ENCODE measurements around the gene STMN3. TPM values are rescaled to one million over a fixed set of nuclear protein-coding genes. Genes with fewer than 3 reads are reported as not detected.
A peak's percentile ranks its signal among the peaks of the same experiment; 100 is the strongest.

Gene STMN3
- total and polyA plus RNA-seq, 2 of the 8 experiments (the other 6 are each of a cell fraction or from before 2014, with no cell fraction given) = 51.5 to 63.1 TPM

- Histone ChIP-seq H3K79me1 (ENCODE audit: low read depth, low read length) (peaks cover 4% of the 10 kb centered on the region; the same call in 1 of the 2 replicates), H3K27ac (ENCODE audit: low read depth, low read length) (no peak overlapping the region), H3K4ac (replicated peaks; ENCODE audit: insufficient read length, low read depth, low read length) (no peak overlapping the region), H2BK20ac (ENCODE audit: low read length) (no peak overlapping the region), H3K18ac (ENCODE audit: extremely low read depth, low read length) (no peak overlapping the region), H3K27me3 (replicated peaks in 1 of 4; ENCODE audit: control insufficient read depth in 3 of 4, extremely low read depth in 1 of 4, insufficient read depth in 3 of 4, low read length in 3 of 4) (no peaks in the 10 kb centered on the region), H3K9ac (replicated peaks in 1 of 4; ENCODE audit: extremely low read depth in 1 of 4, low read depth in 3 of 4, low read length in 3 of 4) (no peak overlapping the region; a peak in 1 of 7 replicates), H3K23me2 (ENCODE audit: low read depth, low read length) (peaks cover 10% of the 10 kb centered on the region; the same call in 1 of the 2 replicates), H2BK15ac (ENCODE audit: low read length) (no peak overlapping the region), H3K36me3 (ENCODE audit: control insufficient read depth in 2 of 4, insufficient read depth in 4 of 4, low read length in 3 of 4) (no peaks in the 10 kb centered on the region), H4K20me1 (replicated peaks in 1 of 2; ENCODE audit: control insufficient read depth in 1 of 2, insufficient read depth in 2 of 2, low read length in 2 of 2) (no peaks in the 10 kb centered on the region), H3K4me2 (ENCODE audit: insufficient read depth in 1 of 2, low read depth in 2 of 2, low read length in 2 of 2) (peak overlapping the region; percentile 86 to 100; a peak in 3 of 4 replicates), H2BK5ac (ENCODE audit: low read depth, low read length) (no peak overlapping the region), H3K9me3 (ENCODE audit: insufficient read depth in 2 of 2, low read depth in 1 of 2, low read length in 1 of 2) (no peaks in the 10 kb centered on the region), H2AK5ac (ENCODE audit: low read depth, low read length) (no peak overlapping the region), H3K4me1 (replicated peaks in 1 of 4; ENCODE audit: control insufficient read depth in 3 of 4, insufficient read depth in 4 of 4, low read length in 3 of 4) (peaks cover 0 to 3% (median under 1%) of the 10 kb centered on the region in 4 experiments; a peak in 3 of 7 replicates), H4K8ac (ENCODE audit: extremely low read depth, insufficient read depth, low read length) (no peak overlapping the region), H2BK12ac (ENCODE audit: low read depth, low read length) (no peak overlapping the region), H3K4me3 (ENCODE audit: extremely low read depth in 1 of 4, insufficient read depth in 2 of 4, low read depth in 3 of 4, low read length in 4 of 4) (peak overlapping the region in 1 of 4 experiments; percentile 99; a peak in 1 of 8 replicates), H2BK120ac (replicated peaks; ENCODE audit: low read depth, low read length) (no peak overlapping the region), H3K23ac (ENCODE audit: insufficient read length) (no peak overlapping the region), H2AFZ (ENCODE audit: low read length) (no peak overlapping the region), H4K5ac (ENCODE audit: insufficient read length, low read depth, low read length) (no peak overlapping the region), H3K56ac (replicated peaks; ENCODE audit: insufficient read length, low read depth, low read length) (no peak overlapping the region), H4K91ac (replicated peaks; ENCODE audit: insufficient read length, low read length) (no peak overlapping the region), H3K14ac (ENCODE audit: insufficient read length) (no peak overlapping the region), H3K79me2 (ENCODE audit: control insufficient read depth in 1 of 2, insufficient read depth in 2 of 2, low read length in 2 of 2) (peaks cover 0 to 16% of the 10 kb centered on the region in 2 experiments; a peak in 2 of 4 replicates)
- WGBS, 2 experiments (ENCODE audit: extremely low coverage in 1 of 2, insufficient coverage in 1 of 2, insufficient read length in 1 of 2, insufficient replicate concordance in 2 of 2, low coverage in 1 of 2, low lambda C conversion rate in 2 of 2, missing lambda C conversion rate in 1 of 2) = 92% methylated on average over 22 of the region's 22 CpGs; no CpG with 5 or more reads in 1 of the 2 experiments
- CTCF ChIA-PET (ENCODE audit: partially characterized antibody) = interaction anchor here (0.6 to 5.3 kb wide), 3 partner anchors 14 to 89 kb away, joined by 3 to 28 read pairs (median 3); no protein-coding TSS in a partner anchor
- POLR2A ChIA-PET (ENCODE audit: partially characterized antibody) = interaction anchor here (1.0 to 1.7 kb wide), 7 partner anchors 14 to 209 kb away, joined by 3 to 12 read pairs (median 4); partner anchors contain the start of genes HELZ2 and PTK6
- no peak for FAIRE-seq
- DNase-seq (ENCODE audit: low read depth in 1 of 2, low spot score in 2 of 2) = no peak
- TF ChIP-seq CEBPB (IDR thresholded peaks at IDR 0.05; ENCODE audit: low read depth, low read length) (peak; percentile 84), POLR2AphosphoS5 (IDR thresholded peaks at IDR 0.05; ENCODE audit: low read depth, low read length) (no peak)
These were observed 24.8 kb downstream of the STMN3 start for GRCh38 chr20:63628246-63628975.

All from H1 (cell line).